Mesenchymal stem cell (in vitro differentiated cells and primary cell): ENCODE measurements around the gene ALOXE3.

Experiments
- DNase-seq: peaks from one replicate; pipeline ENCODE4 v3.0.0-alpha.2; 2013
- H2AFZ ChIP-seq: one replicate; pipeline ENCODE4 v1.6.1; 2013; ENCODE audit warnings: low read depth, mild to moderate bottlenecking, control low read depth, inconsistent platforms, low read length, moderate library complexity
- H2AK5ac ChIP-seq: 2 replicates; pipeline ENCODE4 v1.6.1; 2013; ENCODE audit warnings: low read length, moderate library complexity, mild to moderate bottlenecking, inconsistent platforms; ENCODE audit not compliant: severe bottlenecking
- H2BK120ac ChIP-seq: one replicate; pipeline ENCODE4 v1.6.1; 2013; ENCODE audit warnings: low read depth, mild to moderate bottlenecking, inconsistent platforms, low read length, moderate library complexity
- H2BK12ac ChIP-seq, 2 experiments: one replicate each; pipeline ENCODE4 v1.6.1; 2013; ENCODE audit warnings: inconsistent platforms in 2 of 2, low read length in 2 of 2, mild to moderate bottlenecking in 2 of 2, moderate library complexity in 2 of 2, control low read depth in 1 of 2
- H2BK15ac ChIP-seq: one replicate; pipeline ENCODE4 v1.6.1; 2013; ENCODE audit warnings: mild to moderate bottlenecking, low read depth, inconsistent platforms; ENCODE audit not compliant: poor library complexity, severe bottlenecking
- H2BK5ac ChIP-seq: 2 replicates; pipeline ENCODE4 v1.6.1; 2013; ENCODE audit warnings: low read depth, mild to moderate bottlenecking, low read length, control low read depth, inconsistent platforms; ENCODE audit not compliant: poor library complexity, severe bottlenecking
- H3K14ac ChIP-seq, 2 experiments: one replicate each; pipeline ENCODE4 v1.6.1; 2013; ENCODE audit warnings: inconsistent platforms in 2 of 2, low read length in 2 of 2, control low read depth in 1 of 2, mild to moderate bottlenecking in 1 of 2, moderate library complexity in 1 of 2
- H3K18ac ChIP-seq, 2 experiments: one replicate each; pipeline ENCODE4 v1.6.1; 2013; ENCODE audit warnings: inconsistent platforms in 2 of 2, low read length in 2 of 2, control low read depth in 1 of 2, low read depth in 1 of 2, mild to moderate bottlenecking in 1 of 2
- H3K23ac ChIP-seq, 2 experiments: one replicate each; pipeline ENCODE4 v1.6.1; 2013; ENCODE audit warnings: inconsistent platforms in 2 of 2, low read length in 2 of 2, mild to moderate bottlenecking in 2 of 2, moderate library complexity in 2 of 2, control low read depth in 1 of 2
- H3K27ac ChIP-seq: 2 replicates; pipeline ENCODE4 v1.5.1; 2013; ENCODE audit warnings: mild to moderate bottlenecking, moderate library complexity, low read length, control low read depth, inconsistent platforms; ENCODE audit not compliant: poor library complexity, severe bottlenecking
- H3K27me3 ChIP-seq, 2 experiments: 2 replicates each; pipeline versions ENCODE4 v1.6.1 to v1.7.0; 2013; ENCODE audit warnings: low read length in 2 of 2, mild to moderate bottlenecking in 2 of 2, moderate library complexity in 2 of 2, control low read depth in 1 of 2, inconsistent platforms in 1 of 2; ENCODE audit not compliant: control insufficient read depth in 1 of 2, insufficient read depth in 1 of 2
- H3K36me3 ChIP-seq, 2 experiments: 2 replicates each; pipeline versions ENCODE4 v1.6.1 to v1.7.0; 2013; ENCODE audit warnings: low read length in 2 of 2, control low read depth in 1 of 2, inconsistent platforms in 1 of 2, low read depth in 1 of 2, mild to moderate bottlenecking in 1 of 2; ENCODE audit not compliant: insufficient read depth in 2 of 2, control insufficient read depth in 1 of 2
- H3K4ac ChIP-seq, 2 experiments: one replicate each; pipeline ENCODE4 v1.6.1; 2013; ENCODE audit warnings: inconsistent platforms in 2 of 2, low read length in 2 of 2, mild to moderate bottlenecking in 2 of 2, moderate library complexity in 2 of 2, control low read depth in 1 of 2, low read depth in 1 of 2
- H3K4me1 ChIP-seq: 2 replicates; pipeline ENCODE4 v1.6.1; 2013; ENCODE audit warnings: low read depth, low read length, control low read depth; ENCODE audit not compliant: control insufficient read depth, insufficient read depth
- H3K4me2 ChIP-seq: 2 replicates; pipeline ENCODE4 v1.6.1; 2013; ENCODE audit warnings: low read length, mild to moderate bottlenecking, inconsistent platforms; ENCODE audit not compliant: poor library complexity, severe bottlenecking
- H3K4me3 ChIP-seq, 2 experiments: 2 replicates each; pipeline versions ENCODE4 v1.5.1 to v1.7.0; 2013; ENCODE audit warnings: low read length in 2 of 2, mild to moderate bottlenecking in 2 of 2, control low read depth in 1 of 2, low read depth in 1 of 2; ENCODE audit not compliant: insufficient read depth in 1 of 2
- H3K79me1 ChIP-seq: replicated peaks from 2 replicates; pipeline ENCODE4 v1.6.1; 2013; ENCODE audit warnings: mild to moderate bottlenecking, control low read depth, low read length, inconsistent platforms; ENCODE audit not compliant: poor library complexity, severe bottlenecking
- H3K9ac ChIP-seq: 2 replicates; pipeline ENCODE4 v1.7.0; 2013; ENCODE audit warnings: mild to moderate bottlenecking, low read length, moderate library complexity
- H3K9me3 ChIP-seq: 2 replicates; pipeline ENCODE4 v1.7.0; 2013; ENCODE audit warnings: mild to moderate bottlenecking, low read length; ENCODE audit not compliant: control insufficient read depth
- H4K8ac ChIP-seq: one replicate; pipeline ENCODE4 v1.6.1; 2013; ENCODE audit warnings: inconsistent platforms, mild to moderate bottlenecking, low read length, moderate library complexity
- H4K91ac ChIP-seq: one replicate; pipeline ENCODE4 v1.6.1; 2013; ENCODE audit warnings: mild to moderate bottlenecking, low read length, inconsistent platforms
- WGBS: methylation state at CpG from one replicate; pipeline ENCODE4 v1.1.7; 2013; ENCODE audit warnings: mixed read lengths; 5-methylcytosine and 5-hydroxymethylcytosine counted together

ALOXE3 gene

GRCh38 chr17:8155231-8155995 is 37.1 kb upstream of the ALOXE3 start:
- Histone ChIP-seq H3K9ac (peak overlapping the region; percentile 98), H3K27ac (peak overlapping the region; percentile 55), H2BK120ac (peak overlapping the region; percentile 83), H4K91ac (peak overlapping the region; percentile 76), H2BK12ac (peak overlapping the region; percentile 15 to 86), H3K23ac (no peak overlapping the region), H3K4me3 (peak overlapping the region; percentile 63 to 92), H2BK15ac (peak overlapping the region; percentile 98), H2BK5ac (no peak overlapping the region), H3K4ac (peak overlapping the region; percentile 78 to 85), H3K27me3 (no peaks in the 10 kb centered on the region), H3K4me2 (peak overlapping the region; percentile 91), H2AK5ac (peak overlapping the region; percentile 12), H3K9me3 (no peaks in the 10 kb centered on the region), H3K18ac (peak overlapping the region; percentile 37 to 92), H4K8ac (peak overlapping the region; percentile 69), H3K36me3 (peaks cover 10 to 19% of the 10 kb centered on the region in 2 experiments), H3K14ac (no peak overlapping the region), H3K4me1 (peaks cover 40% of the 10 kb centered on the region), H2AFZ (no peak overlapping the region), H3K79me1 (peaks cover 25% of the 10 kb centered on the region)
- DNase-seq, result no peak
- 50% methylated on average over 14 of the region's 14 CpGs for WGBS

GRCh38 chr17:8154608-8155155 is 36.4 kb upstream of the ALOXE3 start:
- Histone ChIP-seq H3K14ac (no peak overlapping the region), H4K91ac (peak overlapping the region; percentile 64), H3K27ac (peak overlapping the region; percentile 89), H2AK5ac (peak overlapping the region; percentile 74), H2BK15ac (peak overlapping the region; percentile 73), H4K8ac (peak overlapping the region; percentile 74), H3K18ac (peak overlapping the region; percentile 77 to 92), H3K27me3 (no peaks in the 10 kb centered on the region), H3K4ac (peak overlapping the region; percentile 13 to 20), H2BK5ac (peak overlapping the region; percentile 54), H3K9ac (peak overlapping the region; percentile 98), H3K4me1 (peaks cover 44% of the 10 kb centered on the region), H3K9me3 (no peaks in the 10 kb centered on the region), H3K79me1 (peaks cover 29% of the 10 kb centered on the region), H3K23ac (no peak overlapping the region), H3K36me3 (peaks cover 10 to 23% of the 10 kb centered on the region in 2 experiments), H3K4me3 (peak overlapping the region in 1 of 2 experiments; percentile 92), H2BK12ac (peak overlapping the region; percentile 17 to 71), H2AFZ (no peak overlapping the region), H2BK120ac (peak overlapping the region; percentile 65), H3K4me2 (peak overlapping the region; percentile 80)
- no peak for DNase-seq
- 60% methylated on average over 8 of the region's 11 CpGs for WGBS

DNA sequence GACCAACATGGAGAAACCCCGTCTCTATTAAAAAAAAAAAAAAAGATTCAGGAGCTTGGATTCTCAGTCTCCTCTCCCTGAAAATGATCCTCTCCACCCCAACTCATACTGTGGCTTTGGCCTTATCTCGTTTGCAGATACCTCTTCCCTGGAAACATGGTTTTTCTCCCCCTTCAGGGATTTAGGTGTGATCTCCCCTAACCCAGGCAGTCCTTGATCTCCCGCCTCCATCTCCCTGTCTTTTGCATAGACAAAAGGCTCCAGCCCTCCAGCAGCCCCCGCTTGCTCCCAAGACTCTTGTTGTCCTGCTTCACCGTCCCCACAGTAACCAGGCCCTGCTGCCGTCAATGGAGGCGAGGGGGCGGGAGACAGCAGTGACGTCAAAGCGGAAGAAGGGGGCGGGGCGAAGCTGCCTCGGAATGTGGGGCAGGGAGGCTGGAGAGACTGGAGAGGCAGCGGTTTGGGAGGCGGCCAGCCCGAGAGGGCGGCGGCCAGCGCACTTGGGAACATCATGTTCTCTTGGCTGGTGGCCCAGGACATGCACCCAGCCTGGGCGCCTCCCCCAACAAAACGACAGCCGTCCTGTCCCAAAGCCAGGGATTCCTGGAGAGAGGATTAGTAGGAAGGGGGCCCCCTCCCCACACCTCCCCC is 35.8 kb upstream of the ALOXE3 start:
- Histone ChIP-seq H3K9ac (peak overlapping the region; percentile 98), H3K36me3 (peaks cover 12 to 24% of the 10 kb centered on the region in 2 experiments), H3K27ac (peak overlapping the region; percentile 89), H3K14ac (no peak overlapping the region), H4K91ac (no peak overlapping the region), H2BK15ac (peak overlapping the region; percentile 73), H3K18ac (peak overlapping the region; percentile 77 to 92), H2BK12ac (peak overlapping the region; percentile 61 to 71), H3K9me3 (no peaks in the 10 kb centered on the region), H3K79me1 (peaks cover 30% of the 10 kb centered on the region), H2BK5ac (peak overlapping the region; percentile 78), H3K27me3 (no peaks in the 10 kb centered on the region), H3K4ac (peak overlapping the region in 1 of 2 experiments; percentile 21), H4K8ac (peak overlapping the region; percentile 74), H3K23ac (no peak overlapping the region), H2AFZ (no peak overlapping the region), H3K4me3 (peak overlapping the region in 1 of 2 experiments; percentile 92), H2AK5ac (peak overlapping the region; percentile 10), H3K4me1 (peaks cover 44% of the 10 kb centered on the region), H2BK120ac (peak overlapping the region; percentile 65), H3K4me2 (peak overlapping the region; percentile 80)
- 2% methylated on average over 19 of the region's 22 CpGs for WGBS
- peak; percentile 99 for DNase-seq

GRCh38 chr17:8153525-8153956 is 35.2 kb upstream of the ALOXE3 start:
- Histone ChIP-seq H2AFZ (no peak overlapping the region), H3K4me1 (peaks cover 44% of the 10 kb centered on the region), H3K4me3 (peak overlapping the region in 1 of 2 experiments; percentile 86), H2AK5ac (no peak overlapping the region), H4K91ac (no peak overlapping the region), H4K8ac (no peak overlapping the region), H3K14ac (no peak overlapping the region), H3K18ac (peak overlapping the region in 1 of 2 experiments; percentile 40), H2BK12ac (no peak overlapping the region), H3K36me3 (peaks cover 16 to 27% of the 10 kb centered on the region in 2 experiments), H2BK5ac (no peak overlapping the region), H3K27me3 (no peaks in the 10 kb centered on the region), H3K4ac (peak overlapping the region in 1 of 2 experiments; percentile 71), H2BK120ac (peak overlapping the region; percentile 22), H3K23ac (no peak overlapping the region), H3K9ac (peak overlapping the region; percentile 98), H3K27ac (peak overlapping the region; percentile 89), H3K9me3 (no peaks in the 10 kb centered on the region), H3K79me1 (peaks cover 31% of the 10 kb centered on the region), H3K4me2 (no peak overlapping the region), H2BK15ac (peak overlapping the region; percentile 2)
- WGBS, result 33% methylated on average over 13 of the region's 13 CpGs
- peak; percentile 98 for DNase-seq
